Testis (tissue), 3 donors: ENCODE data around the gene MID1. TPM values are rescaled to one million over a fixed set of nuclear protein-coding genes. Genes with fewer than 3 reads are reported as not detected.

ENCODE experiments used
- DNase-seq: peaks from one replicate; pipeline ENCODE4 v3.0.0-alpha.2; 2019
- H3K27ac ChIP-seq, 2 donors: fragments of 200-600 bp; sonication (generic); one replicate each; pipeline ENCODE4 v1.5.1; 2019
- H3K27me3 ChIP-seq: fragments of 200-600 bp; sonication (generic); one replicate; pipeline ENCODE4 v1.5.1; 2019
- H3K36me3 ChIP-seq: fragments of 200-600 bp; sonication (generic); one replicate; pipeline ENCODE4 v1.5.1; 2017; ENCODE audit warnings: low read depth; ENCODE audit errors: missing control alignments
- H3K4me1 ChIP-seq: fragments of 200-600 bp; sonication (generic); one replicate; pipeline ENCODE4 v1.5.1; 2019
- H3K4me3 ChIP-seq, 2 donors: fragments of 200-600 bp; sonication (generic); one replicate each; pipeline ENCODE4 v1.5.1; 2017 to 2019
- H3K9me3 ChIP-seq: fragments of 200-600 bp; sonication (generic); one replicate; pipeline ENCODE4 v1.5.1; 2017
- POLR2A ChIP-seq: fragments of 450-650 bp; IDR thresholded peaks from one replicate; pipeline ENCODE4 v1.6.1; 2017; ENCODE audit warnings: antibody characterized with exemption, mild to moderate bottlenecking, moderate library complexity
- WGBS, 2 donors: methylation state at CpG; one replicate each; pipeline ENCODE4 v1.1.5; 2018; 5-methylcytosine and 5-hydroxymethylcytosine counted together
- intact Hi-C: fragments of 100-400 bp; cut with DNase I; formaldehyde crosslinking; loops from one replicate; pipeline ENCODE4 v1.15.1; 2023; ENCODE audit warnings: low total_unique reads
- polyA plus RNA-seq: library from polyadenylated mRNA; stranded (reverse); fragments of 350-450 nt; fragmentation: Illumina TruSeq; extraction: RNeasy Lipid Tissue Mini Kit (QIAGEN cat#74804); gene quantifications from one replicate; pipeline ENCODE4 v1.2.3, GENCODE V29; 2014; ENCODE audit warnings: low read depth, low replicate concordance; ENCODE audit not compliant: insufficient read depth
- total RNA-seq, 2 donors: library from RNA; depleted of rRNA; stranded (reverse); fragments of >200 nt; gene quantifications; one replicate each; pipeline ENCODE4 v1.2.3, GENCODE V29; 2016
- TF ChIP-seq, protein P1 (sequence below), 3 experiments: fragments of 450-650 bp in 2 of 3; fragments of 200-600 bp in 1 of 3; sonication (generic) in 1 of 3; IDR thresholded peaks; one replicate each; pipeline ENCODE4 v1.5.1; 2016 to 2019; ENCODE audit warnings: antibody characterized with exemption in 3 of 3, mild to moderate bottlenecking in 2 of 3, moderate library complexity in 1 of 3

Gene MID1
- total and polyA plus RNA-seq, 3 donors from 2014 or later = 10.3 to 34.6 (median 18.3) TPM

DNA sequence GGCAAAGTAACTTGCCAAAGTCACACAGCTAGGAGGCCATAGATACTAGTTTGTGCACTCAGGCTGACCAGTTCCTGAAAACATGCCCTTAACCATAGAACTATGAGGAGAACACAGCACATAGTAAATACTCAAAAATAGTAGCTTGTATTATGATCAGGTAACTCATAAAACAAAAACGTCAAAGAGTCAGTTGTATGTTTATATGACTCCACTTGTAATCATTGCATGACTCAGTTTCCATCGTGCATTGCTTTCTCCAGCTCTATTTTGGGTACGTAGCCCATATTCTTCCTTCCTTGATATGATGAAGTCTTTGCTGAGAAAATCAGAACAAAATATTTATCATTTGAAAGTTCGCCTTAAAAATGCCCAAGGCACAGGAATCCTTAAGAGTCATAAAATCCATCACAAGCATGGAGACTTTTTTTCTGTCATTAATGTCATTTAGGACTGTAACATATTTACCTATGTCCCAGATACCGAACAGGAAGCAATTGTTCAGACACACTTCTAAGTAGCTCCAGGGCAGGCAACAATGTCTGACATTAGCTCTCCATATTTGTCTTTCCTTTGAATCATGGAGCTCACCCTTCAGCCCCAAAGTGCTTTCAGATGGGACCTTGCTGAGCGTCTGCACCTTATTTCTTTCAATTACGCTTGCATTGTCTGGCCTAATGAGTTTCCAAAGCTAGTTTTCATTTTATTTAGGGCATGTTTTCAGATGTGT is 11.2 kb upstream of the MID1 start:
- intact Hi-C loops = no loop called here
- Histone ChIP-seq H3K4me3 (no peak overlapping the region), H3K27me3 (no peaks in the 10 kb centered on the region), H3K9me3 (no peaks in the 10 kb centered on the region), H3K4me1 (no peaks in the 10 kb centered on the region), H3K36me3 (no peaks in the 10 kb centered on the region), H3K27ac (no peak overlapping the region)
- DNase-seq = no peak
- WGBS, 2 donors = 93 to 97% methylated on average over 7 of the region's 7 CpGs
- no peak for TF ChIP-seq POLR2A
- TF ChIP-seq, protein P1, sequence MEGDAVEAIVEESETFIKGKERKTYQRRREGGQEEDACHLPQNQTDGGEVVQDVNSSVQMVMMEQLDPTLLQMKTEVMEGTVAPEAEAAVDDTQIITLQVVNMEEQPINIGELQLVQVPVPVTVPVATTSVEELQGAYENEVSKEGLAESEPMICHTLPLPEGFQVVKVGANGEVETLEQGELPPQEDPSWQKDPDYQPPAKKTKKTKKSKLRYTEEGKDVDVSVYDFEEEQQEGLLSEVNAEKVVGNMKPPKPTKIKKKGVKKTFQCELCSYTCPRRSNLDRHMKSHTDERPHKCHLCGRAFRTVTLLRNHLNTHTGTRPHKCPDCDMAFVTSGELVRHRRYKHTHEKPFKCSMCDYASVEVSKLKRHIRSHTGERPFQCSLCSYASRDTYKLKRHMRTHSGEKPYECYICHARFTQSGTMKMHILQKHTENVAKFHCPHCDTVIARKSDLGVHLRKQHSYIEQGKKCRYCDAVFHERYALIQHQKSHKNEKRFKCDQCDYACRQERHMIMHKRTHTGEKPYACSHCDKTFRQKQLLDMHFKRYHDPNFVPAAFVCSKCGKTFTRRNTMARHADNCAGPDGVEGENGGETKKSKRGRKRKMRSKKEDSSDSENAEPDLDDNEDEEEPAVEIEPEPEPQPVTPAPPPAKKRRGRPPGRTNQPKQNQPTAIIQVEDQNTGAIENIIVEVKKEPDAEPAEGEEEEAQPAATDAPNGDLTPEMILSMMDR (IDR thresholded peaks at IDR 0.05) = no peak

DNA sequence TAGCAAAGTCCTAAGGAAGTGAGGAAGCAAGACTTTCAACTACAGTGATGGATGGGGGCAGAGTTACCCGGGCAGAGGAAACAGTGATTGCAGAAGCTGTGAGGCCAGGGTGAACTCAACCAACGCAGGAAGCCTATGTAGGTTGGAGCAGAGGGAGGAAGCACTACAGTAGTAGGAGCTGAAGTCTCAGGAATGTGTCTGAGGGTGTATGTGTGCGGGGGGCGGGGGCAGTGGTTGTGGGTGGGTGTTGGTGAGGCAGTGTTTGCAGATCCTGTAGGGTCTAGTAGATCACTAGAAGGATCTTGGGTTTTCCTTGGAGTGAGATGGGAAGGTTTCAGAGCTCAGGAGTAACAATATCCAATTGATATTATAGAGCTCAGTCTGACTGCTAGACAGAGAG is 9.9 kb upstream of the MID1 start:
- WGBS, 2 donors = 89 to 93% methylated on average over 4 of the region's 4 CpGs
- no peak overlapping the region for H3K27ac ChIP-seq
- TF ChIP-seq, protein P1 (IDR thresholded peaks at IDR 0.05) = no peak
- no peak for TF ChIP-seq POLR2A
- H3K4me1 ChIP-seq = no peaks in the 10 kb centered on the region
- intact Hi-C loops = no loop called here
- DNase-seq = no peak
- H3K9me3 ChIP-seq = no peaks in the 10 kb centered on the region
- H3K27me3 ChIP-seq = no peaks in the 10 kb centered on the region
- H3K36me3 ChIP-seq = no peaks in the 10 kb centered on the region
- H3K4me3 ChIP-seq = no peak overlapping the region

DNA sequence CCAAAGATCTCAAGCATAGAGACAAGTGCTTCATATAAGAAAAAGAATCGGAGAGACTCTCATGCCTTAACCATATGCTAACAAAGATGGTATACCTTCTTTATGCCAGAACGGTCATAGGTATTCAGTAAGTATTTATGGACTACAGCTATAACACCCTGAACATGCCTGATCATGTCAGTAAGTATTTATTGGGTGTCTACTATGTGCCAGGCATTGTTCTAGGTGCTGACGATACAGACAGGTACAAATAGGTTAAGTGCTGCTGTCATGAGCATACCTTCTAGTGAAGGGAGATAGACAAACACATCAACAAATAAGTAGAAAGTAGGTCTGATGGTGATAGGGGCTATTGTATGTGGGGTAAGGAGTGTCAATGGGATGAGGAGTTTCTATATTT is 9.5 kb upstream of the MID1 start:
- WGBS, 2 donors = 82 to 97% methylated on average over 3 of the region's 3 CpGs
- Histone ChIP-seq H3K4me1 (no peaks in the 10 kb centered on the region), H3K36me3 (no peaks in the 10 kb centered on the region), H3K27me3 (no peaks in the 10 kb centered on the region), H3K27ac (no peak overlapping the region), H3K4me3 (no peak overlapping the region), H3K9me3 (no peaks in the 10 kb centered on the region)
- intact Hi-C loops = no loop called here
- no peak for DNase-seq
- no peak for TF ChIP-seq POLR2A
- TF ChIP-seq, protein P1 (IDR thresholded peaks at IDR 0.05) = no peak

DNA sequence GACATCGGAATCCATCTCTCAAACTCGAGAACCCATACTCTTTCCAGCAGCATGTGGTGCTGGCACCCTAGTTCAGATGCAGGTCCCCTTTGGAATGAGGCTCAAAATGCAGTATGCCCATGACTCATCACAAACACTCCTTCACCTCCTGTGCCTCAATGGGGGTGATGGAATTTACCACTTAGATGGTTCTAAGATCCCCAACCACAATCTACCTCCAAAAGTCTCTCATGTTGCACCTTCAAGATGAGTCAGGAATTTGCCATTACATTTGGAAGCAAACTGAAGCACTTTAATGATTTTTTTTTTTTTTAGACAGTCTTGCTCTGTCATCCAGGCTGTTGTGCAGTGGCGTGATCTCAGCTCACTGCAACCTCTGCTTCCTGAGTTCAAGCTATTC is 8.5 kb upstream of the MID1 start:
- Histone ChIP-seq H3K36me3 (no peaks in the 10 kb centered on the region), H3K27ac (no peak overlapping the region), H3K4me3 (no peak overlapping the region), H3K9me3 (no peaks in the 10 kb centered on the region), H3K27me3 (no peaks in the 10 kb centered on the region), H3K4me1 (no peaks in the 10 kb centered on the region)
- intact Hi-C loops = no loop called here
- no peak for DNase-seq
- TF ChIP-seq POLR2A = no peak
- TF ChIP-seq, protein P1 (IDR thresholded peaks at IDR 0.05) = no peak
- WGBS, 2 donors = 100% methylated on average over 3 of the region's 3 CpGs

DNA sequence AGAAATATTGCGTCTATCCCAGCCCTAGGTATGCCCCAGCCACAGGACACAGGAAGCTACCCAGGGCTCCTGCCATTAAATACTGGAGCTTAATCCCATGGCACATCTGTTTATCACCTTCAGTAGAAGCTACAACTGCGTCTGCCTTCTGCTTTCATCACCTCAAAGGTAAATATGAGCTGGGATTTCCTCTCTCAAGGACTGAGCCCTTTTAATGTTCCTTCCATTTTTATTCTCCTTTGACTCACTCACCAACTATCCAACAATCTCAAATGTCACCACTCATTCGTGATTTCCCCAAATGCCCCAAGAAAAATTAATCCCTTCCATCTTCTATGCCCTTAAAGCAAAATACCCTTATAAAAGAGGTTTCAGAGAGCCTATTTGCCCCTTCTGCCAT is 1.8 kb upstream of the MID1 start:
- Histone ChIP-seq H3K9me3 (no peaks in the 10 kb centered on the region), H3K4me3 (no peak overlapping the region), H3K27me3 (no peaks in the 10 kb centered on the region), H3K27ac (no peak overlapping the region), H3K36me3 (no peaks in the 10 kb centered on the region), H3K4me1 (no peaks in the 10 kb centered on the region)
- intact Hi-C loops = no loop called here
- DNase-seq = no peak
- 71 to 89% methylated on average over 3 of the region's 3 CpGs for WGBS, 2 donors
- TF ChIP-seq, protein P1 (IDR thresholded peaks at IDR 0.05) = no peak
- TF ChIP-seq POLR2A = no peak
